ENCODE data around the gene NEUROG3. TPM values are rescaled to one million over a fixed set of nuclear protein-coding genes. Genes with fewer than 3 reads are reported as not detected.

NEUROG3 gene
- total RNA-seq, 2 donors from 2014 or later = 0.39 TPM; not detected in 1

DNA sequence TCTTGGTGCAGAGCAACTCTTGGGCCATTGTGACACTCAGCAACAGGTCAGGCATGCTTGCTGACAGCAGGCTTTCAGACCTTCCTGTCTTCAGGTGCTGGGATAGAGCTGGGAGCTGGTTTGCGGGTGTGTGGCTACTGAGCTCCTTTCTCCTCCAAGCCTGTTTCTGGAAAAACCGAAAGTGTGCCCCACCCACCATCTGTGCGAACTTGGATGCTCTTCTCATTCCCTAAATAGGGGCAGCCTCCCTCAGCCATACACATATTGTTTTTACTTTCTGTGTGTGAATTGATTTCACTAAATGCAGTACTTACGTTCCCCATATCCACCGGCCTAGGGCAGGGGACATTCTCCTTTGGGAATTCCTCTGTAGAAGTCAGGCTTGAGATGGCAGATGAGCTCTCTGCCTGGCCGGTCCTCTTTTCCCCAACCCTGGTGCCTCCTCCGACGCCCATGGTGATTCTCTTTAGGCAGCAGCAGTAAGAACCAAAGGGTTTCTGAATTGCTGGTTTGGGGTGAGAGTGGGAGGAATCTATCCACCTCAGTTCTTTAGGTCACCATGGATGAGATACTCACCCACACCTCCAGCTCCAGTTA, 6.3 kb upstream of the NEUROG3 start:
- no peaks in the 10 kb centered on the region for H3K9me3 Mint-ChIP-seq
- H3K27me3 Mint-ChIP-seq (ENCODE audit: low read depth) = peaks cover 68% of the 10 kb centered on the region
- H3K36me3 Mint-ChIP-seq (ENCODE audit: insufficient read depth in 2 of 2) = no peaks in the 10 kb centered on the region

DNA sequence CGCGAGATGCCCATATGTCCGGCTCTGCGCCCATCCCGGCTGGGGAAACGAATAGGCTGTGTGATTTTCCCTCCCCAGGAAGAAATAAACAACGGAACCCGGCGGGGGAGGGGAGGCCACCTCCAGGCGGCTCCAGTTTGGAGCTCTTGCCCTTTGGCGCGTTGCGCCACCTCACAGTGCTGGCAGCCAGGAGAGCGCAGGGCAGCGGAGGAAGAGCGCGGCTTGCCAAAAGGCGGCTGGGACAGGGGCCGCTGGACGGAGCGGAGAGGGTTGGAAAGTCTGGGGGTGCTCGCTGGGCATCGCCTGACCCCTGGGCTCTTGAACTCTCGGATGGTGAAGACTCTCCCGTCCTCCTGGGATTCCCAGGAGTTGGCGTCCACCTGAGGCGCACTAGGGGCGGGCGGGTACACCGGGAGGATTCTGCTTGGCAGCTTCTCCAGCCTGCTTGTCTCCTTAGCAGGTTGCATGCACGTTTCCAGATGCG, 5.3 kb upstream of the NEUROG3 start:
- H3K27me3 Mint-ChIP-seq (ENCODE audit: low read depth) = peaks cover 78% of the 10 kb centered on the region
- ATAC-seq (replicated peaks in 1 of 2) = no peak

More for the DNA sequence above, 6.3 kb upstream of the NEUROG3 start:
- H3K4me1 Mint-ChIP-seq (ENCODE audit: low read depth) = peaks cover 5% of the 10 kb centered on the region
- no peak overlapping the region for H3K4me3 Mint-ChIP-seq
- DNase-seq (no peak), ATAC-seq (replicated peaks in 1 of 2) (no peak)
- H3K27ac Mint-ChIP-seq = no peak overlapping the region

DNA sequence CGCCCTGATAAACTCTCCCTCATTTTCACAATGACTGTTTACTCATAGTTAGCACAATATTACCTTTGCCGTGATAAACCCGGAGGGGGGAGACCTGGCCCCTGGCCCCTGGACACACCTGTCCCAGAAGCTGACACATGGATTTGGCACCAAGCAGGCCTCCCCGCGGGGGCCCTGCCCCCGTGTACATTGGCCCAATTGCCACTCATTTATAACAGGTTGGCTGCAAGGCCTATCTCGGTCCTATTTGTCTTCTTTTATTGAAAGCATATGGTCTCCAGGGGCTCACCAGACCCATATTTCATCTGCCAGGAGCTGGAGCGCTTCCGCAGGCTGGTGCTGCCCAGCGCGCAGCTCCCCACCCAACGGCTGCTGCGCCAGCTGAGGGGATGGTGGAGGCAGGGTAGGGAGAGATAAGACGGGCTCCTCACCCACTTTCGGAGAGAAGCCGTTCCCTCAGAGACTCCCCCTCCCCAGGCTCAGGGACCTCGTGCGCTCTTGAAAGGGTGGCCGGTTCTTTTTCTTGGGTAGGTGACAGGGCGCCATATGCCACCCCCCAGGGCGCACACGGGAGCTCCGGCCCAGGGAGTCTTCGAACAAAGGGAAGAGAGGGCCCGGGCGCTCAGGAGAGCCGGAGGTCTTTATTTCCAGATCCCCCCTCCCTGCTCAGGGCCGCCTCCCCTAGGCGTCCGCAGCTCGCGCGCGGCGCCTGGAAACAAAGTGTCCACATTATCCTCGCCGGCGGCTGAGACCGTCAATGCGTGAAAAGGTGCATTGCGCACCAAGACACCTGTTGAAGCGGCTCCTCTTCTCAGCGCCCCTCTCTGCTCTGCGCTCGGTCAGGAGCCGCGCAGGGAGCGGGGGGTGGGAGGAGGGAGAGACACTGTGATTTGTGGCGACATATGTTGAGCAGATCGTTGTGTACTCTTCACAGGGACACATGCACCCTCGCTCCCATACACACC, 4.3 kb upstream of the NEUROG3 start:
- Mint-ChIP-seq H3K36me3 (ENCODE audit: insufficient read depth in 2 of 2) (no peaks in the 10 kb centered on the region), H3K27ac (no peak overlapping the region), H3K27me3 (ENCODE audit: low read depth) (peaks cover 87% of the 10 kb centered on the region), H3K4me1 (ENCODE audit: low read depth) (peaks cover 23% of the 10 kb centered on the region), H3K9me3 (no peaks in the 10 kb centered on the region), H3K4me3 (no peak overlapping the region)
- no peak for ATAC-seq (replicated peaks in 1 of 2)
- no peak for DNase-seq

More for the DNA sequence above, 5.3 kb upstream of the NEUROG3 start:
- Mint-ChIP-seq H3K9me3 (no peaks in the 10 kb centered on the region), H3K36me3 (ENCODE audit: insufficient read depth in 2 of 2) (no peaks in the 10 kb centered on the region), H3K4me3 (no peak overlapping the region), H3K27ac (no peak overlapping the region), H3K4me1 (ENCODE audit: low read depth) (peaks cover 15% of the 10 kb centered on the region)
- no peak for DNase-seq

DNA sequence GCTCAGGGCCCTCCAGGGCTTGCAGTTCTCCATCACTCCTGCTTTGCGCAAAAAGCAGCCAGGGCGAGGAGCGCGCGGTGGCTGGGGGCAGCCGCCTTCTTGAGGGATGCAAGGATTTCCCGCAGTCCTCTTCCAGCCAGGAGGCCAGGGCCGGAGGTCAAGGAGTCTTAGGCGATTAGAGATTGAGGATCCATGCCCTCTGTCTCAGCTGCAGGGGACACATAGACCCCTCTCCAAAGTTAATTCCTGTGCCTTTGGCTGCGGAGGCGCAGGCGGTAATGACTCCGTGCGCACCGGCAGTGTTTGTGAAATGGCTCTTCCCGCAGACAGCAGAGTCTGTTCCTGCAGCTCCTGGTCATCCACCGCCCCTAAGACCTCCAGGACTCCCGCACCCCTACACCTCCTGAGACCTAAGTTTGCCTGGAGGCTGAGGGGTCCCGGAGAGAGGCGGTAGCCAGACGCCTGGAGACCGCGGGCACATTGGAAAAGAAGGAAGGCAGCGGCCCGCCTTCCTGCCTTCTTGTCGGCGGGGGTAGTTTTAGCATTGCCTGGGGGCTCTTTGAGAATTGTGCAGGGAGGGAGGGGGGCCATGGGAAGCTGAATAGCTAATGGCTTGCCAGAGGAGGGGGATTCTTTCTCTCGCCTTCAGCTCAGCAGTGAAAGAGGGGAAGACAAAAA, 3.3 kb upstream of the NEUROG3 start:
- DNase-seq (no peak), ATAC-seq (replicated peaks in 1 of 2) (no peak)
- Mint-ChIP-seq H3K4me1 (ENCODE audit: low read depth) (peaks cover 28% of the 10 kb centered on the region), H3K27me3 (ENCODE audit: low read depth) (peaks cover 91% of the 10 kb centered on the region), H3K36me3 (ENCODE audit: insufficient read depth in 2 of 2) (no peaks in the 10 kb centered on the region), H3K9me3 (no peaks in the 10 kb centered on the region), H3K27ac (no peak overlapping the region), H3K4me3 (no peak overlapping the region)

DNA sequence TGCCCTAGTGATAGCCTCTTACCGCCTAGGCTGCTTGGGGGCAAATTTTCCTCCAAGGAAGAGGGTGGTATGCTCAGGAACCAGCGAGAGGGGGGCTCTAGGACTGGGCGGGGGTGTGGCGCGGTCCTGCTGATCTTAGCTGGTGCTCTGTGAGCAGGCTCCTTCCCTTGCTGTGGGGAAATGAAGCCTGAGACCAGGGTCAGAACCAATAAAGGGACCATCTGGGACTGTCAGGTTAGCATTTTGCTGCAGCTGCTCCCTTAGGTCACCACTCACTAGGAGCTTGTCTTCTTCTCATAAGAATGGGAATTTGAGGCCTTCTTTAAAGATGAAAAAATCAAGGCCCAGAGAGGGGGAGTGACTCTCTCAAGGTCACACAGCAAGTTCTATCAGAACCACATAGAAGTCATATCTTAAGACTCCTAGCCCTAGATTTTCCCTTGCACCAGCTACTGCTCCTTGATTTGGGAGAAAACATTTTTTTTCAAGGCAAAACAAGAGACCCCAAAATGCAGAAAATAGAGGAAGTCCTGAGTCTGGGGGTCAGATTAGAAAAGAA, 2.0 kb upstream of the NEUROG3 start:
- Mint-ChIP-seq H3K4me1 (ENCODE audit: low read depth) (peaks cover 30% of the 10 kb centered on the region), H3K27ac (no peak overlapping the region), H3K4me3 (peak overlapping the region in 1 of 2 donors; percentile 60), H3K27me3 (ENCODE audit: low read depth) (peaks cover 91% of the 10 kb centered on the region), H3K9me3 (no peaks in the 10 kb centered on the region), H3K36me3 (ENCODE audit: insufficient read depth in 2 of 2) (no peaks in the 10 kb centered on the region)
- ATAC-seq (replicated peaks in 1 of 2) (no peak), DNase-seq (no peak)

DNA sequence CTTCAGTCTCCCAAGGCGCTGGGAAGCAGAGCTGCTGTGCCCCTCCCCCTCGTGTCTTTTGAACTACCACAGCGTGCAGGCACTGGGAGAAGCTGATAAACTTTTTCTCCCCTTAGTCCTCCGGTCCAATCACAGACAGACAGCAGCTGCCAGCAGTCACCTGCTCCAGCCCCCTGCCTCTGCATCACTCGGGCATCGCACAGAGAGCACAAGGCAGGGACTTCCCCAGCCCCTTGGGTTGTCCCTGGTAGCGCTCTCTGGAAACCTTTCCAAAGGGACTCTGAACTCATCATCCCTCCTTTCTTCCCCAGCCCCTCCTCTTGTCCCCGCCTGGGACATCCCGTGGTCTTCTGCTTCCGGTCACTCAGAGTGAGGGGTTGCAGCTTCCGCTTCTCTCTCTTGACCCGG, 1.4 kb upstream of the NEUROG3 start:
- peak overlapping the region; percentile 60 to 70 for H3K4me3 Mint-ChIP-seq

DNA sequence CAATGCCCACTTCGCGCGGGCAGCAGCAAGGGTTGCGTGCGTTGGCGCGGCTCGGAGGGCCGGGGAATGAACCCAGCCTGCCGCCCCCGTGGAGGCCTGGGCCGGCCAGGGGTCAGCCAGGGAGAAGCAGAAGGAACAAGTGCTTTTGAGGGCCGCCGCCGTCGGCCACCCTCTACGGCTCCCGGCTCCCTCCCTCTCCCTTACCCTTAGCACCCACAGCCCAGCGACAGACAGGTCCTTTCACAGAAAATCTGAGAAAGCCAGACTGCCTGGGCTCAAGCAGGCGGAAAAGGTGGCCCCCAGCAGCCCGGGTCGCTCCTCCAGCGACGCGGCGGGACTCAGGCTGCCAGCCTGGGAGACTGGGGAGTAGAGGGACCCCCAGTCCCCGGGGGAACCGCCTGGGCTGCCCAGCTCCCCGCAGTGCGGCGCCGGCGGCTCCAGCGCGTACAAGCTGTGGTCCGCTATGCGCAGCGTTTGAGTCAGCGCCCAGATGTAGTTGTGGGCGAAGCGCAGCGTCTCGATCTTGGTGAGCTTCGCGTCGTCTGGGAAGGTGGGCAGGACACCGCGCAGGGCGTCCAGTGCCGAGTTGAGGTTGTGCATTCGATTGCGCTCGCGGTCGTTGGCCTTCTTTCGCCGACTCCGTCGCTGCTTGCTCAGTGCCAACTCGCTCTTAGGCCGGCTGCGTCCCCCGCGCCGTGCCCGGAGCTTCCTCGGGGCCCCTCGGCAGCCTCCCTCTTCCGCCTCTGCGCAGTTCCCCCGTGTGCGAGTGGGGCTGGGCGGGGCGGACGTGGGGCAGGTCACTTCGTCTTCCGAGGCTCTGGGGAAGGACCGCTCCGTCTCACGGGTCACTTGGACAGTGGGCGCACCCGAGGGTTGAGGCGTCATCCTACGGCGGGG, 815 bp downstream of the NEUROG3 start:
- H3K4me1 Mint-ChIP-seq (ENCODE audit: low read depth) = peaks cover 30% of the 10 kb centered on the region
- no peak overlapping the region for H3K27ac Mint-ChIP-seq
- peaks cover 89% of the 10 kb centered on the region for H3K27me3 Mint-ChIP-seq (ENCODE audit: low read depth)
- no peaks in the 10 kb centered on the region for H3K36me3 Mint-ChIP-seq (ENCODE audit: insufficient read depth in 2 of 2)
- H3K4me3 Mint-ChIP-seq = peak overlapping the region; percentile 83 to 89
- peak; percentile 58 for DNase-seq
- no peaks in the 10 kb centered on the region for H3K9me3 Mint-ChIP-seq
- ATAC-seq (replicated peaks in 1 of 2) = peak; percentile 79 to 81

More for the DNA sequence above, 1.4 kb upstream of the NEUROG3 start:
- Mint-ChIP-seq H3K9me3 (no peaks in the 10 kb centered on the region), H3K27ac (no peak overlapping the region), H3K36me3 (ENCODE audit: insufficient read depth in 2 of 2) (no peaks in the 10 kb centered on the region), H3K4me1 (ENCODE audit: low read depth) (peaks cover 30% of the 10 kb centered on the region), H3K27me3 (ENCODE audit: low read depth) (peaks cover 91% of the 10 kb centered on the region)
- DNase-seq = no peak
- ATAC-seq (replicated peaks in 1 of 2) = no peak

DNA sequence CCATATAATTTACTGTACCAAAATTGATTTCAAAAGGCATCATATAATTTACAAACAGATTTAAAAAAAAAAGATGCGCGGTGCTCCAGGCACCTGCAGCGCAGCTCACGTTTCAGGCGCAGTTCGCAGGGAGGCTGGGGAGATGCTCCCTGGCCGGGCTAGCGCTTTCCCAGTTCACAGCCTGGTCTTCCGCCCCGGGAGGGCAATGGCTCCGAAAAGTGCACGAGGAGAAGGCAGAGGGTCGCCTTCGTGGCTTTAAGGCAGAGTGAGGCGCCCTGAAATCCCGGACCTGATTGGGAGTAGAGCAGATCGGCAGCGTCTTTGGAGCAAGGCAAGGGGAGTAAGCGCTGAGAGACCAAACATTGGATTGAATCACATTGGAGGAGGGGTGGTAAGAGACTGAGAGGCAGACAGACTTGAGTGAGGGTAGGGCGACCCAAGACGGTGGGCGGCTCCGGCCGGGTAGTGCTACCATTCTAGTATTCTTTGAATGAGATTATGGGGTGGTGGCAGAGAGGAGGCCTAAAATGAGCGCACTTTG, 1.5 kb downstream of the NEUROG3 start:
- no peak for ATAC-seq (replicated peaks in 1 of 2)
- DNase-seq = no peak
- Mint-ChIP-seq H3K27me3 (ENCODE audit: low read depth) (peaks cover 86% of the 10 kb centered on the region), H3K4me1 (ENCODE audit: low read depth) (peaks cover 30% of the 10 kb centered on the region), H3K36me3 (ENCODE audit: insufficient read depth in 2 of 2) (no peaks in the 10 kb centered on the region), H3K9me3 (no peaks in the 10 kb centered on the region), H3K4me3 (peak overlapping the region; percentile 68 to 89), H3K27ac (peak overlapping the region; percentile 60)

DNA sequence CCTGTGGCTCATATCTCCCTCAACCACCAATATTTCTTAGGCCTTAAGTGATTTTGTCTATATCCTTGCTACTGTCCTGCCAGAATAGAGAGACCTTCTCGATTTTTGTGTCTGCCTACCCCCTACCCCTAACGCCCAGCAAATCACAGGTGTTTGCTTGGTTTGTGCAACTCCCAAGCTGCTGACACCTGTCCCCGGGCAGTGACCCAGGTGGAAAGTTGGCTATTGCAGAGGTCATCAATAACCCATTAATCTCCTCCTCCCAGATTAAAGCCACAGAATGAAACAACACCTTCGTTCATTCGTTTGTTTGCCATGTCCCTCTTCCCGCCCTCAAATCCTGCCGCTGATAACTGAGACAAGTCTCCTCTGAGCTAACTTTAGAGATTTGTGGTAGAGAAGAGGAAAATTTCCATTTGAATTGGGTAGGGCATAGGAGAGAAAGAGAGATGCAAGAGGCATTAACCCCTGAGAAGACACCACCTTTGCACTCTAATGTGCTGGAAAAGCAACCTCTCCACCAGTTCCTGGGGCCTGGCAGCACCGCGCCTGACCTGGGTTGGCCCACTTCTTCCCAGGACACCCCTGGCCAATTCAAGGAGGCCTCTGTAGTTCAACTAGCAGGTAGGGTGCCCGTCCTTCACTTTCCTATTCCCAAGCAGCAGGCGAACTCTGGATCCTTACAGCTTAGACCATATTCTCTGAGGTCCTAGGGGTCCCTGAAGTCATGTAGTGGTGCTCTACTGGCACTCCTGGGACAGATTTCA, 3.0 kb downstream of the NEUROG3 start:
- no peak overlapping the region for H3K27ac Mint-ChIP-seq
- DNase-seq = no peak
- H3K9me3 Mint-ChIP-seq = no peaks in the 10 kb centered on the region
- no peak for ATAC-seq (replicated peaks in 1 of 2)
- no peaks in the 10 kb centered on the region for H3K36me3 Mint-ChIP-seq (ENCODE audit: insufficient read depth in 2 of 2)
- H3K4me1 Mint-ChIP-seq (ENCODE audit: low read depth) = peaks cover 30% of the 10 kb centered on the region
- no peak overlapping the region for H3K4me3 Mint-ChIP-seq
- H3K27me3 Mint-ChIP-seq (ENCODE audit: low read depth) = peaks cover 87% of the 10 kb centered on the region

DNA sequence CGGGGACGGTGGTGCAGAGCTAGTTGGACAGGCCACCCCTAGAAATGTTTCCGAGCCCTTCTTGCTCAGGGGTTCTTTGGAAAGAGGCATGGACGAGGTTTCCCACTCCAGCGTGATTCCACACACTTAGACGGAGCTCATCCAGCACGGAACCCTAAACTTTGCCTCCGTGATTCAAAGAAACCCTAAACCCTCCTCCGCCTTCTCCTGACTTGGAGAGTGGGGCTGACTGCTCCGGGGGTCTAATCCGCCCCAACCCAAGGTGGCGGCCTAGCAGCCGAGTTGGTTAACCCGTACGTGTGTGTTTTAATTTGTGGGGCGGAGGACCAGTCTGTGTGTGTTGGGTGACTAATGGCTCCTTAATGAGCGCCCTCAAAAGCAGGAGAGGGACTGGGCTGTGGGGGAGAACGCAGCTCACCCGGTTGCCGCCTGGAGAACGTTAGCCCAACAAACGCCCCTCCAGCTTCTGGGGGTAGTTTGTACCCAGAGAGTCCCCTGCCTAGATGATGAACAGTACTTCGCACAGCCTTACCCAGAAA, 3.8 kb downstream of the NEUROG3 start:
- peaks cover 86% of the 10 kb centered on the region for H3K27me3 Mint-ChIP-seq (ENCODE audit: low read depth)
- H3K36me3 Mint-ChIP-seq (ENCODE audit: insufficient read depth in 2 of 2) = no peaks in the 10 kb centered on the region
- no peaks in the 10 kb centered on the region for H3K9me3 Mint-ChIP-seq
- no peak overlapping the region for H3K4me3 Mint-ChIP-seq
- peaks cover 24% of the 10 kb centered on the region for H3K4me1 Mint-ChIP-seq (ENCODE audit: low read depth)
- no peak for ATAC-seq (replicated peaks in 1 of 2)
- no peak for DNase-seq
- no peak overlapping the region for H3K27ac Mint-ChIP-seq

Measured in activated T-cell treated with anti-CD3 and anti-CD28 coated beads, Interleukin-2, amount 50 U/mL, for 72 hours (primary cell).